Ectodermal cell (in vitro differentiated cells): ENCODE data around the gene TASP1.
"Not testable (repeated sequence)": the region's sequence is repeated elsewhere in the genome, so short reads cannot be mapped to it uniquely, and the experiment has no call there.

Experiments
- H3K27ac ChIP-seq: 2 replicates; pipeline ENCODE4 v1.7.0; 2013; ENCODE audit warnings: mild to moderate bottlenecking, low read depth, low read length; ENCODE audit not compliant: insufficient read depth, poor library complexity, severe bottlenecking
- H3K27me3 ChIP-seq: 2 replicates; pipeline ENCODE4 v1.7.0; 2013; ENCODE audit warnings: mild to moderate bottlenecking, low read length; ENCODE audit not compliant: insufficient read depth, control insufficient read depth, poor library complexity, severe bottlenecking
- H3K36me3 ChIP-seq: one replicate; pipeline ENCODE4 v1.7.0; 2013; ENCODE audit warnings: low read length; ENCODE audit not compliant: control insufficient read depth, insufficient read depth
- H3K4me1 ChIP-seq: one replicate; pipeline ENCODE4 v1.7.0; 2013; ENCODE audit warnings: low read length; ENCODE audit not compliant: control insufficient read depth, insufficient read depth
- H3K4me3 ChIP-seq: 2 replicates; pipeline ENCODE4 v1.7.0; 2013; ENCODE audit warnings: low read depth, low read length, control low read depth; ENCODE audit not compliant: insufficient read depth
- H3K9me3 ChIP-seq: 2 replicates; pipeline ENCODE4 v1.7.0; 2013; ENCODE audit warnings: mild to moderate bottlenecking, low read length, moderate library complexity; ENCODE audit not compliant: control insufficient read depth
- WGBS, 2 experiments: methylation state at CpG; one replicate each; pipeline ENCODE4 v1.1.7; 2013; ENCODE audit warnings: missing lambda C conversion rate in 2 of 2; 5-methylcytosine and 5-hydroxymethylcytosine counted together

The TASP1 gene

DNA sequence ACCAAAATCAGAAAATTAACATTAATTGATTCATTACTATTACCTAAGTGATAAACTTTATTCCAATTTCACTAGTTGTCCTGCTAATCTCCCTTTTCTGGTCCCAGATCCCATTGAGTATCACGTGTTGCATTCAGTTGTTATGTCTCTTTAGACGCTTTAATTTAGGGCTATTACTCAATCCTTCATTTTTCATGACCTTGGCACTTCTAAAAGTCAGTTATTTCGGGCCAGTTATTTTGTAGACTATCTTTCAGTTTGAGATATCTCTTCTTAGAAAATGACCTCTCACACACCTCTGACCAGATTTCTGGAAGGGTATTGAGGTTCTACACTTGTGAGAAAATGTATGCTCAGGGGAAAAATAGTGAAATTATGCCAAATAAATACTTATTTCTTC is 34.0 kb upstream of the TASP1 start:
- Histone ChIP-seq H3K4me1 (no peaks in the 10 kb centered on the region), H3K27ac (no peak overlapping the region), H3K36me3 (no peaks in the 10 kb centered on the region), H3K4me3 (no peak overlapping the region), H3K27me3 (no peaks in the 10 kb centered on the region), H3K9me3 (no peaks in the 10 kb centered on the region)
- WGBS, 2 experiments: 91 to 95% methylated on average over 3 of the region's 3 CpGs

DNA sequence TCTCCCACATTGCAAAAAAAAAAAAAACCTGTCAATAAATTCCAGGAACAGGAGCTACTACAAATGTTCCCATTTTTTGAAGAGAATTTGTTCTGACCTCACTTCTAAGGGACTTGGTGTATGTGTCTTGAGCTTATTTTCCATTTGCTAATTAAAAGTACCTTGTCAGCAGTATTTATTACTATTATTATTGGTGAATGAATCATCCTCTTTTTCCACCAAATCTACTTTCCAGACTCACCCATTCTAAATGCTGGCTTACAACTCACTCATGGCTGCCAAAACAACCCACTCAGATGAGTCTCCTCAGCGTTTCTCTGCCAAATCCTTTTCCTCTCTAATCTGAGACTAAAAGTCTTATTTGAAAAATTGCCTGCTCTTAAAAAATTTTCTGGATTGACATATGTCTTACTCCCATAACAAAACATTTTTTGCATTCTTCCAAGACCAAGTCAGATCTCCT is 33.2 kb upstream of the TASP1 start:
- Histone ChIP-seq H3K4me1 (no peaks in the 10 kb centered on the region), H3K27ac (no peak overlapping the region), H3K36me3 (no peaks in the 10 kb centered on the region), H3K9me3 (no peaks in the 10 kb centered on the region), H3K4me3 (no peak overlapping the region), H3K27me3 (no peaks in the 10 kb centered on the region)
- WGBS, 2 experiments: 89 to 92% methylated on average over 1 of the region's 1 CpG

DNA sequence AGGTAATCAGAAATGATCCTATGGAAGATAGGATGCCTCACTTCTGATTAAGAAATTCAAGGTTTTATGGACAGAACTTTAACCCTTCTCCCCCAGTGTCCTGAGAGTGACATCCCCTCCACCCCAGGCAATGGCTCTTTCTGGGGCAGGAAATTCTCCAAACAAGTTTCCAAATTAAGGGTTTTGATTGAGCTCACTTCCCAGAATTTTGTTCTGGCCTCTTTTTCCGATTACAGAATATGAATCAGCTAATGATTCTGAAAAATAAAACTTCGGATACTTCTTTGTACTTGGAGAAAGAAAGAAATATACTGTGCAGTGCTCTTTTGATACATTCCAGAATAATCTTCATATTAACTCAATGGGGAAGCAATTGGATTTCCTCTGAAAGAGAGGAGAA is 32.8 kb upstream of the TASP1 start:
- Histone ChIP-seq H3K27ac (no peak overlapping the region), H3K4me3 (no peak overlapping the region), H3K27me3 (no peaks in the 10 kb centered on the region), H3K36me3 (no peaks in the 10 kb centered on the region), H3K4me1 (no peaks in the 10 kb centered on the region), H3K9me3 (no peaks in the 10 kb centered on the region)
- WGBS, 2 experiments: 96 to 100% methylated on average over 1 to 2 of the region's 2 CpGs

DNA sequence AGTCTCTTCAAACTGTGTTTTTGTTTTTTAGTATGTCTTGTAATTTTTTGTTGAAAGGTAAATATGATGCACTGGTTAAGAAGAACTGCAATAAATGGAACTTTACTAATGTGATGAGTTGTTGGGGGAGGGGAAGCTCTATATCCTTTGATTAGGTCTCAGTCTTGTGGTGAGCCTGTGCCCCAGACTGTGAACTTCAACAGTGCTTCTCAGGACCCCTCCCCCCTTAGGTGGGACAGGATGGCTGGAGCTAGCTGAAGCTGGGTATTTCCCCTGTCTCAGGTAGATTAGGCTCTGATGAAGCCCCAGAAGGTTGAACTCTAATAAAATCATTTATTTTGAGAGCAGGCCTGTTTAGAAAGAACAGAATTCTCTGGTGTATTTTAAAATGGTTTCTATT is 31.4 kb upstream of the TASP1 start:
- H3K27ac ChIP-seq: no peak overlapping the region
- H3K27me3 ChIP-seq: no peaks in the 10 kb centered on the region
- H3K4me3 ChIP-seq: no peak overlapping the region
- H3K4me1 ChIP-seq: no peaks in the 10 kb centered on the region
- H3K9me3 ChIP-seq: no peaks in the 10 kb centered on the region
- H3K36me3 ChIP-seq: no peaks in the 10 kb centered on the region

DNA sequence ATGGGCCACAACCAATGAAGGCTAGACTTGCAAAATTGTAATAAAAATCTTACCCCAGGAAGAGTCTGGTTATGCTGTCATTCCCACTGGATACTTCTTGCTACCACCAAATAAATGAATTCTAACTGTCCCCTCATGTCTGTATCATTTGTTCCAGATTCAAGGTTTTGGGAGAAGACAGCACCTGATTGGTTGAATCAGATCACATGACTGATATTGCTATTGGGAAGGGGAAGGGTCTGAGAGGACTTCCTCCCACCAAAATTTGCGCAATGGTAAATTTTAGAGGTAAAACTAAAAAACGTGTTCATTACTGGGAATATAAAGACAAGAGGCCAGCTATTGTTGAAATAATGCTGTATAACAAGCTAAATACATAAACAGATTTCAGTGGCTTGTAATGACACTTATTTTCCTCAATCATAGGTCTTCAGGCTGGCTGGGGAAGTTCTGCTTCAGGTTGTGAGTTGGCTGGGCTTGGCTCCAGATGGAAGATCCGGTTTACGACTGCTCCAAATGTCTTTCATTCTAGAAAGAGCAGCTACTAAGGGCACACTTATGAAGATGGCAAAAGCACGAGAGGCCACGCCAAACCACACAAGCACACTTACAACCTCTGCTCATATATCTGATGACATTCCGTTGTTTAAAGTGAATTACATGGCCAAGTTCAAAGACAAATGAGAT is 27.1 kb upstream of the TASP1 start:
- no peaks in the 10 kb centered on the region for H3K36me3 ChIP-seq
- H3K9me3 ChIP-seq: no peaks in the 10 kb centered on the region
- no peak overlapping the region for H3K4me3 ChIP-seq
- H3K27ac ChIP-seq: no peak overlapping the region
- no peaks in the 10 kb centered on the region for H3K4me1 ChIP-seq
- H3K27me3 ChIP-seq: no peaks in the 10 kb centered on the region
- WGBS, 2 experiments: 94 to 96% methylated on average over 5 to 7 of the region's 7 CpGs

DNA sequence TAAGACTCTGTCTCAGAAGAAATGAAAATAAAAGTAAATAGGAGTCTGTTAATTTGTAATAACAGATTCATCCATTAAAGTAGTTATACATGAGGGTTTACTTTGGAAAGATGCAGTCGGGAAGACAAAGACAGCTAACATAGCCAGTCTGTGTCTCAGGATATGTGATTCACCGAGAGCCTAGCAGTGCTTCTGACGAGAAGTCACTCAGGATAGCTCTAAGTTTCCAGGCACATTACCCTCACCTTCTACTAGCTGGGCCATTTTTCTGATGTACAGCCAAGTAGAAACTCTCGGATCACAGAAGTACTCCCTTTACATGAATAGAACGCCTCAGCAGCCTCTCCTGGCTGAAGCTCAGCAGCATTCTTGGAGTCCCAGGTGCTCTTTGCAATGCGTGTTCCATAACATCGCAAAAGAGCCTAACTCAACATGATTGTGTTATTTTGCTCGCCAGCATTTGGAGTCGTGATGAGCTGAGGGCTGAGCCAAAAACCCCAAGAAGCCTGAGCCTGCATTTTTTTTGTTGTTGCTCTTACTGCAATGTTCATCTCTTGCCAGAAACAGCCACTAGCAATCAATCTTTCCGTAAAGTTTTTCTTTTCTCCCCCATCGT is 22.4 kb upstream of the TASP1 start:
- Histone ChIP-seq H3K36me3 (no peaks in the 10 kb centered on the region), H3K4me1 (no peaks in the 10 kb centered on the region), H3K9me3 (no peaks in the 10 kb centered on the region), H3K27me3 (no peaks in the 10 kb centered on the region), H3K27ac (no peak overlapping the region), H3K4me3 (no peak overlapping the region)
- 93% methylated on average over 10 to 11 of the region's 11 CpGs for WGBS, 2 experiments

DNA sequence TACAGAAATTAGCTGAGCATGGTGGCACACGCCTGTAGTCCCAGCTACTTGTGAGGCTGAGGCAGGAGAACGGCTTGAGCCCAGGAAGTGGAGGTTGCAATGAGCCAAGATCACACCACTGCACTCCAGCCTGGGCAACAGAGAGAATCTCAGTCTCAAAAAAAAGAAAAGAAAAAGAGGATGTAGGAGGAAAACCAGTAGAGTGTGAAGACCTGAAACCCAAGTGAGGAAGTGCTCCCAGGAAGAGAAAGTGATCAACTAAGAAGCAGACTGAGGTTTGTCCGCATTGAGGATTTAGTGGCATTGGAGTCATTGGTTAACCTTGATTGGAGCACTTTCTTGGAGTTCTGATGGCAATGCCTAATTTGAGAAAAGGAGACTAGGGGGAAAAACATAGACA is 20.6 kb upstream of the TASP1 start:
- H3K9me3 ChIP-seq: no peaks in the 10 kb centered on the region
- H3K36me3 ChIP-seq: no peaks in the 10 kb centered on the region
- no peak overlapping the region for H3K4me3 ChIP-seq
- H3K4me1 ChIP-seq: no peaks in the 10 kb centered on the region
- no peak overlapping the region for H3K27ac ChIP-seq
- 93 to 96% methylated on average over 3 of the region's 3 CpGs for WGBS, 2 experiments
- no peaks in the 10 kb centered on the region for H3K27me3 ChIP-seq

DNA sequence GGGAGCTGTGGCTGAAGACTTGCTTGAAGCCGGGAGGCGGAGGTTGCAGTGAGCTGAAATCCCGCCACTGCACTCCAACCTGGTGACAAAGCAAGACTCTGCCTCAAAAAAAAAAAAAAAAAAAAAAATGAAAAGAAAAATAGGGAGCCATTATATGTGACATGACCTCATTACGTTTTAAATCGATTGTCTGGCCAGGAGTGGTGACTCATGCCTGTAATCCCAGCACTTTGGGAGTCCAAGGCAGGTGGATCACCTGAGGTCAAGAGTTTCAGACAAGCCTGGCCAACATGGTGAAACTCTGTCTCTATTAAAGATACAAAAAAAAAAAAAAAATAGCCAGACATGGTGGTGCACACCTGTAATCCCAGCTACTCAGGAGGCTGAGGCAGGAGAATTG is 19.3 kb upstream of the TASP1 start:
- not testable (repeated sequence) for H3K4me3 ChIP-seq, H3K36me3 ChIP-seq, H3K9me3 ChIP-seq, H3K27ac ChIP-seq, H3K27me3 ChIP-seq, H3K4me1 ChIP-seq
- WGBS, 2 experiments: 90 to 94% methylated on average over 5 of the region's 5 CpGs

DNA sequence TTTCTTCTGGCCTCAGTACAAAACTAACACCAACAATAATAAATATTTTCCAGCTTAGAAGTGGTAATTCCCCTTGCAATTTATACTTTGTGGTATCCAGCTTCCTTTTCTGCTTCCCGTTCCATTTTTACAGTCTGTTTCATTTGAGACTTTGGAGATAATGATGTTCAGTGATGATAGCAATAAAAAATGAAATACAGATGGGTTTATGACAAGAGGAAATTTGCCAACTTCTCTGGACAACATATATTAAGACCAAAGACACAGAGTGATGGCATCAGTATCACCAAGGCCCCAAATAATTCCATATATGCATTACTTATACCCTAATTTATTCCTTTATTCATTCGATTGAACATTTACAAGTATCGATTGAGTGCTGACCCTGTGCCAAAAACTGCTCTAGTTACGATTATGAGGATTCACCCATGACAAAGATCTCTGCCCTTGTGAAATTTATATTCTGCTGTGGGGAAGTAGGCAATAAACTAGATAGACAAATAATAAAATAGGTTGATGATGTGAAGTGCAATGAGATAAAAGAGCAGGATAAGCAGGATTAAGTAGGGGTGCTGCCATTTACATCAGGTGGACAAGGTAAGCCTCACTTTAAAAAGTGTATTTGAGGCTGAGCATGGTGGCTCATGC is 18.1 kb upstream of the TASP1 start:
- Histone ChIP-seq H3K4me1 (no peaks in the 10 kb centered on the region), H3K27ac (no peak overlapping the region), H3K27me3 (no peaks in the 10 kb centered on the region), H3K4me3 (no peak overlapping the region), H3K36me3 (no peaks in the 10 kb centered on the region), H3K9me3 (no peaks in the 10 kb centered on the region)
- 93 to 95% methylated on average over 4 of the region's 4 CpGs for WGBS, 2 experiments

DNA sequence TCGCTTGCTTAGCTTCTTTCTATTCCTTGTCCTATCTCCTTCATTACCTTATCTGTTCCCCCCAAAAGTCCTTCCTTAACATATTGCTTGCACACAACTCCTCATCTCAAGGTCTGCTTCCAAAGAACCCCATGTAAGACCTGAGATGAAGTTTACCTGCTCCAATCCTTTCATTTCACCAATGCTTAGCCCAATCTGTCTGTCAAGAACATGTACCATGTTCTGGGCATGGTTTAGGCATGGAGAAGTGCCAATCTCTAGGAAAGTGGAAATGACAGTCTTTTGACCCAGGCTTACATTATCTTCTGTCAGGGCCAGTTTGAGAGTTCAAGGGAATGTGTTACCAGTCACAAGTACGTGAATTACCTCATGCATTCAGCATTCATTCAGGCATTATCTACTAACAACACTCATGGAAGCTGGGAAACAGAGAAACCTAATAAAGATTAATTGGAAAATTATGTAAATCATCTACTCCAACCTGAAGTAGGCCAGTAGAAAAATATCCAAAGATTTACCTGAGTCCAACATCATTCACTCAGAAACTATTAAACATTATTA is 15.8 kb upstream of the TASP1 start:
- H3K36me3 ChIP-seq: no peaks in the 10 kb centered on the region
- H3K27me3 ChIP-seq: no peaks in the 10 kb centered on the region
- H3K4me1 ChIP-seq: peaks cover 7% of the 10 kb centered on the region
- H3K27ac ChIP-seq: no peak overlapping the region
- WGBS, 2 experiments: 68 to 95% methylated on average over 2 of the region's 2 CpGs
- no peak overlapping the region for H3K4me3 ChIP-seq
- H3K9me3 ChIP-seq: no peaks in the 10 kb centered on the region
